HCEC 1CT (cell line): ENCODE measurements around the gene NAP1L4.
A peak's percentile ranks its signal among the peaks of the same experiment; 100 is the strongest.
"Not testable (repeated sequence)": the region's sequence is repeated elsewhere in the genome, so short reads cannot be mapped to it uniquely, and the experiment has no call there.

ENCODE experiments used
- DNase-seq: peaks from one replicate; pipeline ENCODE4 v3.0.0-alpha.2; 2017

Gene NAP1L4

DNA sequence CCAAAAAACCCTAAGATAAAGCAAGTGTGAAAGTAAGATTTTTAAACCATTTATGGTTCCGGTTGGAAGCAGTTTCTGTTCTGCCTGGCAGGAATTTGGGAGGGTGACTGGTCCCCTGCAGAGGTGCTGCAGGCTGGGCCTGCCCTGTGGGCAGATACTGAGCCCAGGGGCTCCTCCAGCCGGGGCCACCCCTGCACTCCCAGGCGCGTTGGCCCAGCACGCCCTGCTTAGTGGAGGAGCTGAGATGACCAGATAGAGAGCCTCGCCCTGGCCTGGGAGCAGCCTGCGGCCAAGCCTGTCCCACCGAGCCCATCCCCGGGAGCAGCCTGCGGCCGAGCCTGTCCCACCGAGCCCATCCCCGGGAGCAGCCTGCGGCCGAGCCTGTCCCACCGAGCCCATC, 70.9 kb downstream of the NAP1L4 start:
- no peak for DNase-seq

DNA sequence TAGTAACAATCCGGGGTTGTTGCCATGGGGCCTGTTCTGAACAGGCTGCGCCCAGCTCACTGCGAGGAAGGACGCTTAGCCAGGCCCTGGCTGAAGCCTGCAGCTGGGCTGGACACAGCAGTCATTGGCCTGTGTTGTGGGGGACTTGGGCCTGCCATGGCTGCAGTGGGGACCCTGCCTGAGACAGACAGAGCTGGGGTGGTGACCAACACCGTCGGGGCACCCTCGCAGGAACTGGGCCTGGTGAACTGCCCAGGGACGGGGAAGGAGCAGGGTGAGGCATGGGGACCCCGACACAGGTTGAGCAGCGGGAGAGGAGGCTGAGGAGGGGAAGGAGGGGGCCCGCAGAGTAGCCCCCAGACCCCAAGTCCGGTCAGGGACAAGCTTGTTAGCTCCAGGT, 71.8 kb downstream of the NAP1L4 start:
- DNase-seq, result no peak

DNA sequence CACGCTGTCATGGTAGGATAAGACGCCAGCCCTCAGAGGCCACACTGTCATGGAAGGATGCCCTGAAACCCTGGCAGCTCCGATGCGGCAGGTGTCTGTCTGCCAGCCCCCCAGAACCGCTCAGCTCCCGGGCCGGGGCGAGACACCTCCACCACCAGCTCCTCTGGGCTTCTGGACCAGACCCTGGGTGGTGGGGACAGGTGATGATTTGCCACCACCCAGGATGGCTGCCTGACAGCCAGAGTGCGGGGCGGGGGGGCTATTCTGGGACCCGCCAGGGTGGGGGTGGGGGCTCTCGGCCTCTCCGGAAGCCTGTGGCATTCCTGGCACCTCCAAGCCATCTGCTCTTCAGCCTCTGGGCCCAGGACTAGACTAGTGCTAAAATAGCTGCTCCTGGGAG, 72.3 kb downstream of the NAP1L4 start:
- no peak for DNase-seq

DNA sequence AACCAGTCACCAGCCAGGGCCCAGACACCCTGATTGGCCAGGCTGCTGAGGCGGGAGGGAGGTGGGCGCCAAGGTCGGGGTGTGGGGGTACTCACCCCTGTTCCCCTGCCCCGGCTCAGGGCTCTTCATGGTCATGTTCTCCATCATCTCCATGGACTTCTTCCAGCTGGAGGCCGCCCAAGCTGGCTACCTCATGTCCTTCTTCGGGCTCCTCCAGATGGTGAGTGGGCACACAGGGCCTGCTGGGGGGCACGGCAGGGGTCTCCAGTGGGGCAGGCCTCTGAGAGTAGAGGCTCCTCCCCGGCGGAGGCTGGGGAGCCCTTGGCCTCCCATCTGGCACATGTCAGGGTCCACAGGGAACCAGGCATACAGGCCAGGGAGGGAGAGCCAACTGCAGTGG, 72.9 kb downstream of the NAP1L4 start:
- no peak for DNase-seq

DNA sequence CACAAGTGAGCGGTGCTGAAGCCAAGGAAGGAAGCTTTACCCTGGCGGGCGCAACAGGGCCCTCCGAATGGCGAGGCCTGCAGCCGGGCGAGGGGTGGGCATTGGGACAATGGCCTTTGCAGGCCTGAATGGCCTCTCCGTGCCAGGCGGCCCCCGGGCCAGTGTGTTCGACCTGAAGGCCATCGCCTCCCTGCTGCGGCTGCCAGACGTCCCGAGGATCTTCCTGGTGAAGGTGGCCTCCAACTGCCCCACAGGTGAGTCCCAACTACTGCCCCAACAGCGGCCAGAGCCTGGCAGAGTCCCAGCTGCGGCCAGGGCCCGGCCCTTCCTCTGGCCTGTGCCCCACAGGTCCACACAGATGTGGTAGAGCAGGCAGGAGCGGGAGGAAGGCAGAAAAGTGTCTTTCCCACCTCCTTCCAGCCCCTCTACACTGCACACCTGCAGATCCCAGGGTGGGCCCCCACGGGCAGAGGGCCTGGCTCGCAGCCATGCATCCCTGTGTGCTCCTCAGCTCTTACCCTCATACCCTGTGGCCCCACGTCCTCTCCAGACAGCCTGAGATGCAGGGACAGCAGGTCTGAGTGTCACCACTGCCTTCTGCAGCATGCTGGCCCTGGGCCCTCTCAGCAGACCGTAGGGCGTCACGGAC, 74.2 kb downstream of the NAP1L4 start:
- no peak for DNase-seq

DNA sequence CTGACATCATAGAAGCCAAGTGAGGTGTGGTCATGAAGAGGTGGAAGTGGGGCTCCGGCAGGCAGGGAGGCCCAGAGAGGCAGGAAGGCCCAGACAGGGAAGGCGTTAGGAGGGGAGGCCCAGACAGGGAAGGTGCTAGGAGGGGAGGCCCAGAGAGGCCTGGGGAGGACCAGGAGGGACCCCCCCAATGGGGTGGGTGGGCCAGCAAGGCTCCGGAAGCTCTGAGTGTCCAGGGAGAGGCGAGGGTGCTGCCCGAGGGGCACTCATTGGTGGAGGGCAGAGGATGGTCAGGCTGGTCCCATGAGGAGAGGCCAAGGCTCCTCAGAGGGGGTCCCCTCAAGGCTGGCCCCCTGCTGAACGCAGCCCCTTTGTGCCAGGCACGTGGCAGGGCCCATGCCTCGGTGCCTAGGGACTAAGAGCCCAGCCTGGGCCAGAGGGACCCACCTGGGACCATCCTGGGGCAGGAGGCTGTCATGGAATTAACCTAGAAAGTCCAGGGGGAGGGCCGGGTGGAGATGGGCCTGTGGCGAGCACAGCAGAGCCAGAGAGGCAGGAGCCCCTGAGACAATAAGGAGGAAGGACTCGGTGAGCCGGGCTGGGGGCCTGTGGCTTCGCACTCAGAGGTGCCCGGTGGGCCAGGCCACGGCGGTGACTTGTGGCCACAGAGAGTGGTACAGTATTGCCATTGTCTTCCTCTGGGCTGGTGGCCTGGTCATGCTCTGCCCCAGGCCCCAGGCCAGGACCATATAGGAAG, 75.1 kb downstream of the NAP1L4 start:
- no peak for DNase-seq

- no peak for DNase-seq
These were observed 75.8 kb downstream of the NAP1L4 start for GRCh38 chr11:2916114-2916891.

DNA sequence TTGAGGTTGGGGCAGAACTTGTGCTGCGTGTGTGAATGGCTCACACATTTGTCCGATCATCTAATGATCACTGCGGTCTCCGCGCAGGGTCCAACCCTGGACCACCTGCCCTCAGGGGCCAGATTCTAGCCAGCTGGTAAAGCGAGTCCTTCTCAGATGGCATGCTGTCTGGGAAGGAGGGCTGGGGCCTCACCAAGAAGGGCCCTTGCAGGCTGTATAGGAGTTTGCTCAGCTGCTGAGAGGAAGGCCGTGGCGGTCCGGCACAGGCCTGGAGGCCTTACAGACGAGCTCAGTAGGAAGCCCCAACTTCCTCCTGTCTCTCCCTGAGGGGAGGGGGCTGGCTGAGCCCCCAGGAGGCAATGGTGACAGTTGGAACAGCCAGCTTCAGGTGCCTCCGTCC, 76.7 kb downstream of the NAP1L4 start:
- DNase-seq, result no peak

- no peak for DNase-seq
These were observed 77.5 kb downstream of the NAP1L4 start for GRCh38 chr11:2914455-2915195.

DNA sequence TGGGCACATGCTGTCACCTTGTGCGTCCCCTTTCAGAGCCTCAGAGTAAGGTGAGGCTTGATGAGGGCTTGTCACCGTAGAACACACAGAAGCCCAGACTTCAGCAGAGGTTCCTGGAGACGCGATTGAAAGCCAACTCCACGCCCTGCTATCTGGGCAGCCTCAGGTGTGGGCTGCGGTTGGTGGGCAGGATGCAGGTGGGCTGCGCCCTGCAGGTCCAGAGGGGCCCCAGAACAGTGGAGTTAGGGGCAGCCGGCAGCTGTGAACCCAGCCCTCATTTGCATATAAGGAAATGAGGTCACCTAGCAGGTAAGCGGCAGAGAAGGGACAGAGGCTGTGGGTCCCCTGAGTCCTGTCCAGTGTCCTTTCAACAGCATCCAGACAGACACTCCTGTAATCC, 78.4 kb downstream of the NAP1L4 start:
- DNase-seq, result no peak

DNA sequence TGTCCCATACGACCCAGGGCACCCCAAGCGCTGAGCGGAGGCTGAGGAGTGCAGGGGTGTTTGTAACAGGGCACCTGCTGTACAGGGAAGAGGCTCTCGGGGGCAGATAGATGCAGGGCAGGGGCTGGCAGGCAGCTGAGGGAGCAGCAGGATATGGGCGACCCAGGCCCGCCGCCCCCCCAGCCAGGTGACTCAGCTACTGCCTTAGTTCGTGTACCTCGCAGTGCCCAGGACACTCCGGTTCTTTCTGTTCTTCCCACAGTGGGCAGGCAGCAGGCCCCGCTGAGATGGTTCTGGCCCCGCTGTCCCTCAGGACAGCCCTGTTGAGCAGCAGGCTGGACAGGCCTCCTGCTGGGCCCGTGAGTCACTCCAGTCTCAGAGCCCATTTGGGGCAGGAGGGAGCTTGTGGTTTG, 79.1 kb downstream of the NAP1L4 start:
- peak; percentile 28 for DNase-seq

GRCh38 chr11:2912498-2912897, 79.6 kb downstream of the NAP1L4 start:
- DNase-seq, result peak; percentile 42

DNA sequence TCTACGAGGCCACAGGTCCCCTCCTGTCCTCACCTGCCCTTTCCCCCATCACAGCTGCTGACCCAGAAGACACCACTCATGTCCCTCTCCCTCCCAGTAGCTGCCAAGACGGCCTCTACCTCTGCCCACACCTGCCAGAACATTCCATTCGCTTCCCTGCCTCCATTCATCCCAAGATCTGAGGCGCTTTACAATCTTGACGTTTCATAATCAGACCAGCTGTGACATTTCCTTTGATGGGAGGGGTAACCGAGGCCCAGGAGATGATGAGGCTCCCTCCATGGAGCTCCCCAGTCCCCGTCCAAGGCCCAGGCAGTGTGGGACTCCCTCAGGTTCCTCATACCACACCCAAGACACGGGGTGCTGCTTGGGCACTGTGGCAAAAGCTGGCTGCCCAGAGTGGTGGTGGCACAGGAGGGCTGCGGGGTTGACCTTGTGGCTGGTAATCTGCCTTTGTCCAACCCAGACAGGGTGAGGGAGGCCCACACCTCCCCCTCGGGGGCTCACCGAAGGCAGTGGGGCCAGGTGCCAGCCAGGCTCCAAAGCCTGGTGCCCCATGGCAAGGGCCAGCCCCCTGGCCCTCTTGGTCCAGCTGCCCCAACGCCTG, 80.2 kb downstream of the NAP1L4 start:
- no peak for DNase-seq

GRCh38 chr11:2911088-2911784, 80.9 kb downstream of the NAP1L4 start:
- no peak for DNase-seq

DNA sequence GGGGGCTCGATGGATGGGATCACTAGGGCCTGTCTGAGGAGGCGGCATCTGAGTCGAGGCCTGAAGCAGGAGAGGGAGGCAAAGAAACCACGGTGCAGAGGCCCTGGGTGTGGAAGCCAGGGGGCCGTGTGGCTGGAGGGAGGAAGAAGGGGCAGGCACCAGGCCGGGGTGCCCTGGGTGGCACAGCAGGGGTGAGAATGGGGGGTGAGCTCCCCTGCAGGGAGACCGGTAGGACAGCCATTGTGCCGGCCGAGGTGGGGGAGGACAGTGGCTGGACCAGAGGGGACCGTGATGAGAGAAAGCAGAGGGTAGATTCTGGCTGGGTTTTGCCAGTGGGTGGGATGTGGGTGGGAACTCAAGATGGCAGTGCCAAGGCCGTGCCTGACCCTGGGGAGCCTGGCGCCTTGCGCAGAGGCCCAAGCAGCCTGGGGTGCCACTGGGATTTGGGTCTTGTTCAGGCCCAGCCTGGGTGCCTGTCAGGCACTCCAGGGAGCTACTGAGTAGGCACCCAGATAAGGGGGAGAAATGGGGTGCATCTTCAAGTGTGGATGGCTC, 81.7 kb downstream of the NAP1L4 start:
- no peak for DNase-seq

GRCh38 chr11:2909133-2909902, 82.8 kb downstream of the NAP1L4 start:
- no peak for DNase-seq

GRCh38 chr11:2908130-2908529, 84.0 kb downstream of the NAP1L4 start:
- DNase-seq, result no peak

DNA sequence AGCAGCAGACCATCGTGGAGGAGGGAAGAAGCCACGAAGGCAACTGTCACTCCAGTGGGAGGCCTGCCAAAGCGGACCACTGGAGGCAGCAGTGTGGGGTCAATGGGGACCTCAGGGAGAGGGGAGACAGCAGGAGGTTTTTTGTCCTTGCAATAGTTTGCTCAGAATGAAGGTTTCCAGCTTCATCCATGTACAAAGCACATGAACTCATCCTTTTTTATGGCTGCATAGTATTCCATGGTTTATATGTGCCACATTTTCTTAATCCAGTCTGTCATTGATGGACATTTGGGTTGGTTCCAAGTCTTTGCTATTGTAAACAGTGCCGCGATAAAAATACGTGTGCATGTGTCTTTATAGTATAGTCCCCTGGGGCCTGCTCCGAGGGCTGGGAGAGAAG, 86.8 kb downstream of the NAP1L4 start:
- DNase-seq, result not testable (repeated sequence)

- DNase-seq, result no peak
These were observed 87.7 kb downstream of the NAP1L4 start for GRCh38 chr11:2904153-2905052.

DNA sequence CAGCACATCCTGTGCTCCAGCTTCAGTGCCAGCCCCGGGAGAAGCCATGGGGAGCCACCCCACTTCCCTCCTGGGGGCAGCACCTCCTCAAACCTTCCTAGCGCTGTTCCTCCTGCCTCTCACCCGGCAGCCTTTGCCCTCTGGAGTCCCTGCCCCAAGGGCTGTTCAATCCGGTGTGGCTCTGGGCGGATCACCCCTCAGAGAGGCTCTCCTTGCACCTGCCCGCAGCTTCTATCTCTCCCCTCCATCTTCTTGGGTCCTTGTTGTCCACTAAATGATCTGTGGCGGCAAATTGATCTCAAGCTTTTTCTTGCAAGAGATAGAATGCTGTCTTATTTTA, 88.5 kb downstream of the NAP1L4 start:
- no peak for DNase-seq
